Testis (tissue), 2 donors: ENCODE measurements around the gene EIF3F.

Experiments
- CTCF ChIP-seq, 3 experiments: fragments of 450-650 bp in 2 of 3; fragments of 200-600 bp in 1 of 3; sonication (generic) in 1 of 3; IDR thresholded peaks; one replicate each; pipeline ENCODE4 v1.5.1; 2016 to 2019; ENCODE audit warnings: antibody characterized with exemption in 3 of 3, mild to moderate bottlenecking in 2 of 3, moderate library complexity in 1 of 3
- POLR2A ChIP-seq: fragments of 450-650 bp; IDR thresholded peaks from one replicate; pipeline ENCODE4 v1.6.1; 2017; ENCODE audit warnings: antibody characterized with exemption, mild to moderate bottlenecking, moderate library complexity

GRCh38 chr11:8032122-8032521 lies 45.0 kb downstream of the EIF3F start:
- no peak for TF ChIP-seq CTCF (IDR thresholded peaks at IDR 0.05)
- no peak for TF ChIP-seq POLR2A
